GM21447 (cell line): ENCODE data around the gene RCAN3.
"Not testable (repeated sequence)": the region's sequence is repeated elsewhere in the genome, so short reads cannot be mapped to it uniquely, and the experiment has no call there.

Source experiments
- ATAC-seq: cut with Tn5 transposase; IDR thresholded peaks from one replicate; pipeline ENCODE4 v1.9.1; 2021; ENCODE audit not compliant: unreplicated experiment

Gene RCAN3

DNA sequence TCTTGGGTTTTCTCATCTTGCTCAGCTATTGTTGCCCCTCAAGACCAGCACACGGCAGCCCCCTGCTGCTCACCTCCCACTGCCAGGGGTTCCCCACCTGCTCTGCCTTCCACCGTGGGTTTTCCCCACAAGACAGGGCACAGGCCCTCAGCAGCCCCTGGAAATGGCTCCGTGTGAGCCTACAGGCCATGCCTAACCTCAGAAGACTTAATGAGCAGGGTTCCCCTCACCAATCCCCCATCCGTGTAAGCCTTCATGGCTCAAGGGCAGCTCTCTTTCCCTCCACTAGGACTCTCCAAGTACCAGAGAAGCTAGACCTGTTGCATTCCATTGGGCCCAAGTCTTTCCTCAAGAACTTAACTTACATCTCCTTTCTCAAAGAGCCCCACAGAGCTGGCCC, 18.4 kb upstream of the RCAN3 start:
- ATAC-seq = no peak

DNA sequence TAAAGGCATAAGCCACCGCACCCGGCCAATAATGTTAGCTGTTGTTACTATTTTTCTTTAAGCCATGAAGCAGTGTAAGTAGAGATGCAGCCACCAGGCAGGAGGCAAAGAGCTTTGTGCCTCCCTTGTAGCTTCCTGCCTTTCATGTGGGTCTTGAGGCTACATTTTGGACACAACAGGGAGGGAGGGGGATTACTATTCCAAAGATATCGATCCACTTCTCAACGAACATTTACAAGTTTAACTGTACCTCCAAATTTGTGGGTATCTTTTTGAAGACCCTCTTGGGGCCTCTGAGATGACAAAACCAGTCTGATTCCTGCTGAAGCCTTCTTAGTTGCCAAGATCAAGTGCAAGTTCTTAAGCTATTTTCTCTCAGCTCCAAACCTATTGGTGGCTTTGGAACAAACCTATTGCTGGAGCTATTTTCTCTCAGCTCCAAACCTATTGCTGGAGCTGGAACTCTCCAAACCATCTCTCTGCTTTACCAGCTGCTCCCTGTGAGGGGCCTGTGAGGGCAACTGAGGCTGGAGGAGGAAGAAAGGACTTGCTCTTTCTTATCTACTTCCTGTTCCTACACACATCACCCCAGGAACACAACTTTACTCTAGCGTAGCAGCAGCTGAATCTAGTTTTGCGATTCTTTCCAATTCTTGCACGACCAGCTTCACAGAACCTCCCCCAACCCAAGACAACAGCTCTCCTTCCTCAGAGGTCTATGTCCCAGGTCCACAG, 16.1 kb upstream of the RCAN3 start:
- no peak for ATAC-seq

DNA sequence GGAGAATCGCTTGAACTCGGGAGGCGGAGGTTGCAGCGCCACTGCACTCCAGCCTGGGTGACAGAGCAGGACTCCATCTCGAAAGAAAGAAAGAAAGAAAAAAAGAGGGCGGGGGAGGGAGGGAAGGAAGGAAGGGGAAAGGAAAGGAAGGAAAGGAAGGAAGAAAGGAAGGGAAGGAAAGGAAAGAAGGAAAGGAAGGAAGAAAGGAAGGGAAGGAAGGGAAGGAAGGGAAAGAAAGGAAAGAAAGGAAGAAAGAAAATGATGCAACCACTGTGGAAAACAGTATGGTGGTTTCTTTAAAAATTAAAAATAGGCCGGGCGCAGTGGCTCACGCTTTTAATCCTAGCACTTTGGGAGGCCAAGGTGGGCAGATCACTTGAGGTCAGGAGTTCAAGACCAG, 15.2 kb upstream of the RCAN3 start:
- no peak for ATAC-seq

DNA sequence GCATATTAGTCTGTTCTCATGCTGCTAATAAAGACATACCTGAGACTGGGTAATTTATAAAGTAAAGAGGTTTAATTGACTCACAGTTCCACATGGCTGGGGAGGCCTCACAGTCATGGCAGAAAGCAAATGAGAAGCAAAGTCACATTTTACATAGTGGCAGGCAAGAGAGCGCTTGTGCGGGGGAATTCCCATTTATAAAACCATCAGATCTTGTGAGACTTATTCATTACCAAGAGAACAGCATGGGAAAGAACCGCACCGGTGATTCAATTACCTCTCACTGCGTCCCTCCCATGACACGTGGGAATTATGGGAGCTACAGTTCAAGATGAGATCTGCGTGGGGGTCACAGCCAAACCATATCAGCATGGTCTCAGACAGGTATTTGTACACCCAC, 14.5 kb upstream of the RCAN3 start:
- not testable (repeated sequence) for ATAC-seq

DNA sequence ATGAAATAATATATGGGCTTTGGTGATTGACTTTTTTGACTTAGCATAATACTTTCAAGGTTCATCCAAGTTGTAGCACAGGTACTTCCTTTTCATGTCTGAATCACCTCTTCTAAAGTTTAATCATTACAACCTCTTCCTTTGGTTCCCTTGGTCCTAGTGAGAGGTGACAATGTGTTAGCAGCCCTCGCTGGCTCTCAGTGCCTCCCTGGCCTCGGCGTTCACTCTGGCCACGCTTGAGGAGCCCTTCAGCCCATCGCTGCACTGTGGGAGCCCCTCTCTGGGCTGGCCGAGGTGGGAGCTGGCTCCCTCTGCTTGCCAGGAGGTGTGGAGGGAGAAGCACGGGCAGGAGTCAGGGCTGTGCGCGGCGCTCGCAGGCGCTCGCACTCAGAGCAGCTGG, 13.0 kb upstream of the RCAN3 start:
- ATAC-seq = no peak

DNA sequence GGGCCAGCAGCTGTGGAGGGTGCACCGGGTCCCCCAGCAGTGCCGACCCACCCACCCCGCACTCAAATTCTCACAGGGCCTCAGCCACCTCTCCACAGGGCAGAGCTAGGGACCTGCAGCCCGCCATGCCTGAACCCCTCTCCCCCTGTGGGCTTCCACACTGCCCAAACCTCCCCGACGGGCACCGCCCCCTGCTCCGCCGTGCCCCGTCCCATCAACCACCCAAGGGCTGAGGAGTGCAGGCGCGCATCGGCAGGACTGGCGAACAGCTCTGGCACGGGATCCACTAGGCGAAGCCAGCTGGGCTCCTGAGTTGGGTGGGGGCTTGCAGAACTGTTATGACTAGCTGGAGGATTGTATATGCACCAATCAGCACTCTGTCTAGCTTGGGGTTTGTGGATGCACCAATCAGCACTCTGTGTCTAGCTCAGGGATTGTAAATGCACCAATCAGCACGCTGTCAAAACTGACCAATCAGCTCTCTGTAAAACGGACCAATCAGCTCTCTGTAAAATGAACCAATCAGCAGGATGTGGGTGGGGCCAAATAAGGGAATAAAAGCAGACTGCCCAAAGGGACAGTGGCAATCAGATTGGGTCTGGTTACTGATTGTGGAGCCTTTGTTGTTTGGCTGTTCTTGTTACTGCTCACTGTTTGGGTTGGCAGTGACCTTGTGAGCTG, 12.4 kb upstream of the RCAN3 start:
- no peak for ATAC-seq

DNA sequence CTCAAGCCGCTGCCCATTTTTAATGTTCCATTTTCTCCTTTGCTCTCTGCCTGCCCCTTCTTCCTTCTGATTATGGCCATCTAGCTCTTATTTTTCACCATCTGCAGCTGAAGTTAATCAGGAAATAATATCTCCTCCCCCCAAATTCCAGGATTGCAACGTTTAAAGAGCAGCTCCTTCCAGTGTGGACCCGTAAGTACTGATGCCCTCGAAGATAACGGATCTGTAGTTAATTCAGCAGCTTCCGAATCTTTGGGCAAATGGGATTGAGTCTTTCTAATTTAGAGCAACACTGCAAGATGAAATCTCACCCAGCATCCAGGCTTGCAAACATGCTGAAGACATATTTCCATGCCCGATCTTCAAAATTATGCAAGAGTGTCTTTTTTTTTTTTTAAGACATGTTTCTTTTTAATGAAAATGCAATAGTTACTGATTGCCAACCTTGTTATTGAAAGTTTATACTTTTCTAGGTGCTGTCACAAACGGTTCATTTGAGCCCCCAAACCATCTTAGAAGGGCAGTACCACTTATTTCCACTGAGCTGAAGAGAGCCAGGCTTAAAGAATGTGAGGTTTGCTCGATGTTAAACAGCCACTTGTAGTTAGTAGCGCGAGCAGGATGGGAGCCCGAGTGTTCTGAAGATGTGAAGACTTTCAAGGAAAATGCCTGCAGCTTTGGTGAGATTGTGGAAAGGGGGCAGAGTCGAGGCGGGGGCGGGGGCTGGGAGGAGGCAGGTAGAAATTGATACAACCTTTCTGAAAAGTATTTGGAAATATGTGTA, 10.9 kb upstream of the RCAN3 start:
- ATAC-seq = no peak

DNA sequence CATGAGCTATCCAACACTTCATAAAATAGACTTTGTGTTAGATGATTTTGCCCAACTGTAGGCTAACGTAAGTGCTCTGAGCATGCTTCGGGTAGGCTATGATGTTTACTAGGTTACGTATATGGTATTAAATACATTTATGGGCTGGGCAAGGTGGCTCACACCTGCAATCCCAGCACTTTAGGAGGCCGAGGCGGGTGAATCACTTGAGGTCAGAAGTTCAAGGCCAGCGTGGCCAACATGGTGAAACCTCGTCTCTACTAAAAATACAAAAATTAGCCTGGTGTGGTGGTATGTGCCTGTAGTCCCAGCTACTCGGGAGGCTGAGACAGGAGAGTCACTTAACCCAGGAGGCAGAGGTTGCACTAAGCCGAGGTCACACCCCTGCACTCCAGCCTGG, 9.7 kb upstream of the RCAN3 start:
- not testable (repeated sequence) for ATAC-seq

DNA sequence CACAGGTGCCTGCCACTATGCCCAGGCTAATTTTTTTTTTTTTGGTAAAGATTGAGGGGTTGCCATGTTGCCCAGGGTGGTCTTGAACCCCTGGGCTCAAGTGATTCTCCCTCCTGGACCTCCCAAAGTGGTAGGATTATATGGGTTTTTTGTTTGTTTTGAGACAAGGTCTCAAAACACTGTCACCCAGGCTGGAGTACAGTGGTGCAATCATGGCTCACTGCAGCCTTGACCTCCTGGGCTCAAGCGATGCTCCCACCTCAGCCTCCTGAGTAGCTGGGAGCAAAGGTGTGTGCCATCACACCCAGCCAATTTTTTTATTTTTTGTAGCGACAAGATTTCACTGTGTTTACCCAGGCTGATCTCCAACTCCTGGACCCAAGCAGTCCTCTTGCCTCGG, 8.9 kb upstream of the RCAN3 start:
- ATAC-seq = no peak

DNA sequence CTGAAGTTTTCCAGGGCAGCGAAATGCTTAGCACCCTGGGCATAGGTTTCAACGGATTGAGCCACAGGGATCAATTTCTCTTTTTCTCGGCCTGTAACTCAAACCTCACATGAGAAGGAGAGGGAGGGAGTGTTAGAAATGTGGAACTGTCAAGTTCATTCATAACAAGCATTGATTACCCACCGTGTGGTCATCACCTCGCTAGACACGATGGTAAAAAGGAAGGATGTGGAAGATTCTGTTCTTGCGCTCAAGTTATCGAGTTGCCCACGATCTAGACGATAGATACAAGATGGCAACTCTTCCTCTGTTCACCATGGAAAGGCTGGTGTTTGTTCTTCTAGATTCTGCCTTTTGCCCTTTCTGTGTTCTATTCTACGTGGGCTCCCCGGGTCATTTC, 4.0 kb upstream of the RCAN3 start:
- ATAC-seq = no peak

DNA sequence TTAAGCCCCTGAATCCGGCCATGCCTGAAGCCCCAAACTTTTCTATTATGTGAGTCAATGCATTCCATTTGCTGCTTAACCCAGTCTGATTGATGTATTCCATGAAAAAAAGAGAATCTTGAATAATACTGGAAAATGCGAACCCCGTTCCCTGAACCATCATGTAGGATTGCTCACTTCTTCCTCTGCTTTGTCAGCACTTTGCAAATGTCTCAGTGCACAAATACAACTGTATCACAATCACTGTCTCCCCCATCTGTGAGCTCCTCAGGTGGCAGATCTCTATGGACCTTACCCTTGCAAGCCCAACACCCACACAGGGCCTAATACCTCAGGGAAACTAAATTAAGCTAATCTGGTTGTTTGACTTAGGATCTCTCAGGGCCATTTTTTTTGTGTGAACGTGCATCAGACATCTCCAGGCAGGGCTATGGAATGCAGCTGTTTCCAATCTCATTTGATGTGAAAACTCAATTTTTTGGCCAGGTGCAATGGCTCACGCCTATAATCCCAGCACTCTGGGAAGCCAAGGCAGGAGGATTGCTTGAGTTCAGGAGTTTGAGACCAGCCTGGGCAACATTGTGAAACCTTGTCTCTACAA, 2.1 kb upstream of the RCAN3 start:
- no peak for ATAC-seq

DNA sequence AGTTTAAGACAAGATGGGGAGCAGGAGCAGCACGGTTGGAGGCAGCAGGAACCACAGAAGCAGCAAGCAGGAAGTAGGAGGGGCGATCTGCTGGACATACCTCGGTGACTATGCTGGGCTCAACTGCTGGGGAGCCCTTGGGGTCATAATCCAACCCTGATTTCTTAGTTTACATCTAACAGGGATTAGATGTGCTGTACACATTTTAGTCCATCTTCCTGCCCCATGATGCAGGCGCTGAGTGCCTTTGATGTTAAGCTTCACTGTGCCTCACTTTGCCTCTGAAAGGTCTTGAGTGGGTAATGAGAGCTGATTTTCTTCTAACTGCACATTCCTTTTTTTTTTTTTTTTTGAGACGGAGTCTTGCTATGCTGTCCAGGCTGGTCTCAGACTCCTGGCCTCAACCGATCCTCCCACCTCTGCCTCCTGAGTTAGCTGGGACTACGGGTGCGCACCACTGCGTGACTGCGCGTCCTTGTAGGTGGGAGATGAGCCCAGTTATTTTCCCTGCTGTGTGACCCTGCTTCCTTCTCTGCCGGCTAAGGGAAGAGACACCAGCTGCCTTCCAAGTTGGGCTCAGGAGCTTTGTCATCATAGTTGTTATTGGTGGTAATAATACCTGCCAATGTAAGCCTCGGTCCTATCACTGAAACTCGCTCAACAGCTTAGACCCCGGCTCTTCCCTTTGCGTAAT, 1.1 kb upstream of the RCAN3 start:
- no peak for ATAC-seq

DNA sequence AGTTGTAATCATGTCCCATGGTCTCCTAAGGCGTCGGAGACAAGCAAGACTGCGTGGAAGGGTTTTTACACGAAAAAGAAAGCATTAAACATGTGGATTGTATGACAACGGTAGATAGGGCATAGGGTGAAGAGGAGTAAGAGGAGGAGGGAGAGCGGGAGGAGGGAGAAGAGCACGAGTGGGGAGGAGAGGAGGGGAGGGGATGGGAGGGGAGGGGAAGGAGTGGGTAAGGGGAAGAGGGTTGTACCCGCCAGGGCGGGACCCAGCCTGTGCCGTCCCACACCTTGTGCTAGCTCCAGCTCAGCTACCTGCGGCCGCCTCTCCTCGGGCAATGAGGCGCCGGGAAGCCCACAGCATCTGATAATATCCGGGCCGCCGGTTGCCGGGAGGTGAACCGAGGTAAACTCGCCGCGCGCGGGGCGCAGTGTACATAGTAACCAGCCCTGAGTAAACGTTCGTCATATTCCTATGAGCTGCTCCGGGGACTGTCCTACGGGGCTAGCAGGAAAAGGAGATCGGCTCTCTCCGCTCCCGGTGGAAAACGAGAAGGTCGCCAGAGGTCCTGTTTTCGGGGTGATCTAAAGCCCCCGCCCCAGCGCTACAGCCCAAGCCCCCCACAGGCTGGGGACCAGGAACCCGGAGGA, 449 bp upstream of the RCAN3 start:
- ATAC-seq = no peak

DNA sequence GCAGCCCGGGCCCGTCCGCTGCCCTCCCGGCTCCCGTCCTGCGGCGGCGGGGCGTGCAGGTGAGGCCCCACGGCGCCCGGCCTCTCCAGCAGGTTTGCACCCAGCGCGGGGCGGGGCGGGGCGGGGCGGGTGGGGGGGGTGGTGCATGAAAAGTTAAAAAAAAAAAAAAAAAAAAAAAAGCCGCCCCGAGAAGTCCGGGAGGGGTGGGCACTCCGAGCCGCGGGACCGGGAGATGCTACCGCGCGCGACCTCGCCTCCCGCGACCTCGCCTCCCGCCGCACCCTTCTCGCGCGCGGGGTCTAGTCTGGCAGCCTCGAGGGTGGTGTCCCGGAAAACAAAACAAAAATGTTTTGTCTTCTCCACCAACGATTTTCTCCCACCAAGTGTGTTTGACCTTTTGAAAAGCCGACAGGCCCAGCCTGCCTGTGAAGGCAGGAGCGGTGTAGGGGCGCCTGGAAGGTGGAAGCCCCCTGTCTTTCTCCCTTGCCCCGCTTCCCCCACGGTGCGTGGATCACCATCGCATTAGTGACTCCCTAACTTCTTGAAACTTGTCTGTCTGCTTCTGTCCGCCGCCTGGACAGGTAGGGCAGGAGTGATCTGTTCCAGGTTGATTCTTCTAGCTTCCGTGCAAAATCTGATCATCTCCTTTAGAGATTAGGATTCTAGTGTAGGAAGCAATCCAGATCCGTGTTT, 569 bp downstream of the RCAN3 start:
- no peak for ATAC-seq

DNA sequence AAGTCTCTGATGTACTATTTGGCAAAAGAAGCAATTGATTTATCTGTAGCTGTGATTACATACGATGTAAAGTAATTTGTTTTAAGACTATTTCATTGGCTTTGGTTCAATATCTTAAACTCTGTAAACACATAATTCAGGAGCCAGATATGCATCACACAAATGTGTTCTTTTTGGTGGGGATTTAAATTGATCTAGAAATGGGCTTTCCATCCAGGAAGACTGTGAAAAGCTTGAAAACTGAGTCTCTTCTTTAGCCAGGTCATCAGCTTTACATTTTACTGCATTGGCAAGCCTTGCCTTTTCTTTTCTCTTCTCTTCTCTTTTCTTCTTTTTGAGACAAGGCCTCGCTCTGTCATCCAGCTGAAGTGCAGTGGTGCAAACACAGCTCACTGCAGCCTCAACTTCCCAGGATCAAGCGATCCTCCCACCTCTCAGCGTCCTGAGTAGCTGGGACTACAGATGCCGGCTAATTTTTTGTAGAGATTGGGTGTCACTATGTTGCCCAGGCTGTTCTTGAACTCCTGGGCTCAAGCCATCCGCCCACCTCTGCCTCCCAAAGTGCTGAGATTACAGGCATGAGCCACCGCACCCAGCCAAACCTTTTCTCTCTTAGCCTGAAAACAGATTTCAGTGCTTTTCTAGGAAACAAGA, 1.4 kb downstream of the RCAN3 start:
- no peak for ATAC-seq

DNA sequence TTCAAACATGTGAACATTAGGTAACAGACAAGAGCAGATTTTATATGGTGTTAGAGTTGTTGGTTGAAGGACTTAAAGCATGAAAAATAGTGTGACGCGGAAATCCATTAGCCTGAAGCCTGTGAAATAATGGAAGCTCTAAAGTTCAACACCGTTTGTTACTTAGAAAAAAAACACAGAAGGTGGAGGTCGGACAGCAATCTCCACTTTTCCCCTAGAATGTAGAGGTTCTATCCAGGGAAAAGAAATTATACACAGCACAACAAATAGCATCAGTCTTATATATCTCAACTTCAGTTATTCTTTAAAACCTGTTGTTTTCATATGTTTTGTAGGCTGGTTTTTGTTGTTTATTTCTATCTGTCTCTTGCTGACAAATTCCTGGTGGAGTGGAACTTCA, 1.9 kb downstream of the RCAN3 start:
- no peak for ATAC-seq

DNA sequence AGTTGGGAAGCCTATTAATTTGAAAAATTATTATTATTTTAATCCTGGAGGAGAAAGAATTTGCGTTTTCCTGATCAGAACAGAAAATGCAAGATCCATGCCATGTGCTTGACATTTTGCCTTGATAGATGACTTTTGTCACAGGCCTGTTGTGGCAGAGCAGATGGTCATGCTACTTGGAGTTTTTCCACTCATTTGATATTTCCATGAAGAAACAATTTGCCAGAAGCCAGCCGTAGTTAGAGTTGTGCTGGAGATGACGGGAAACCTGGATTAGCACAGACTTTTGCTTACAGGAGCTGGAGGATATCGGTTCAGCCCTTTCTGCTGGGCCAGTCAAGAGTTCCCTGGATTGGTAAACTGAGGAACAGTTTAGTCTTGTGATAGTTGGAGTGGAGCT, 3.2 kb downstream of the RCAN3 start:
- ATAC-seq = no peak

DNA sequence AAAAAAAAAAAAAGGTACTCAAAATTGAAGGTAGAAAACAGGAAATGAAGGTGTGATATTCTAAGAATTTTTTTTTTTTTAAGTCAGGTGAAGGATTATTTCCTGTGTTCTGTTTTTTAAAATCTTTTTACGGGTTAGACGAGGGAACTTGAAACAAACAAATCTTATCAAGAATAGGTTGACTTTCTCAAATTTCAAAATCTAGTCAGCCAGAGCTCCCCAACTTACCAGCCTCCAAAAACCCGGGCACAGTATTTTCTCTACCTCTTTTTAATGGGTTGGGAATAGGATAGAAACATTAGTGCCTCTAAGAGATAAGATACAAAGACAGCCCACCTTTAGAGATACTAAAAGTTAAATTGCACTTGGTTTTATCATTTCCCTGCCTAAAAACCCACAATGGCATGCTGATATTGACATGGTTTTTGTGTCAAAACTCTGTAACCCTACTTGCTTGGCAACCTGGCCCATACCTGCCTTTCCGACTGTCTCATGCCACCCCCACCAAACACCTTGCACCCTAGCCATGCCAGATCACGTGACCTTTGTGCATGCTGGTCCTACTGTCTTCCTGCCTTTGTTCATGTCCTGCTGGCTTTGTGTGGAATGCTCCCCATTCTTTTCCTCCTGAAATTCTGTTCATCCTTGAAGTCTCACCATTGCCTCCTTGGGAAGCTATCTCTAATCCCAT, 4.2 kb downstream of the RCAN3 start:
- ATAC-seq = no peak

DNA sequence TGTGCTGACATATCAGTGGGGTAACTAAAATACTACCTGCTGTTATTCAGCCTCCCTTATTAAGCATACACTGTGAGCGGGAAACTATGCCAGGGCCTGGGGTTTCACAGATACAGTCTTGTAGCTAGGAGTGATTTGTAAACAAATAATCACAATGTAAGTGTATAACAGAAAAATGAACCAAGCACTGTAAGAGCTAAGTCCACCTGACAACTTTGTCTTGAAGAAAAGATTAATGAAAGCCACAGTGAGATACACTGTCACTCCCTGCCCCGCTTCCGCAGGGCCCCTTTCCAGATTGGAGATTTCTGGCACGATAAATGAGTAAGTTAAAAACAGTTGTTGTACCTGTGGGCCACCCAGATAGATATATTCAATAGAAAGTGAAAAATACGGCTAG, 4.8 kb downstream of the RCAN3 start:
- no peak for ATAC-seq
